NCI-H1417 treated with DMSO at 0.1 percent for 48 hours (cell line): ENCODE results near the gene GDF2.

Experiments
- DNase-seq: peaks from one replicate; lab custom pipeline; 2025; lab: John Stamatoyannopoulos, UW

The GDF2 gene

GRCh38 chr10:47311932-47312662 lies 10.2 kb upstream of the GDF2 start:
- no peak for DNase-seq

- DNase-seq: no peak
Observed at GRCh38 chr10:47312663-47312995, 9.6 kb upstream of the GDF2 start.

- DNase-seq: no peak
Observed at GRCh38 chr10:47314416-47314970, 7.8 kb upstream of the GDF2 start.

GRCh38 chr10:47315421-47315820 lies 6.8 kb upstream of the GDF2 start:
- no peak for DNase-seq

- no peak for DNase-seq
Observed at GRCh38 chr10:47316131-47316530, 6.1 kb upstream of the GDF2 start.

- no peak for DNase-seq
Observed at GRCh38 chr10:47317251-47317650, 5.0 kb upstream of the GDF2 start.

- DNase-seq: no peak
Observed at GRCh38 chr10:47318706-47319105, 3.5 kb upstream of the GDF2 start.

- DNase-seq: no peak
Observed at GRCh38 chr10:47319784-47320183, 2.5 kb upstream of the GDF2 start.

- no peak for DNase-seq
Observed at GRCh38 chr10:47320812-47321211, 1.4 kb upstream of the GDF2 start.

GRCh38 chr10:47321521-47322195 lies 596 bp upstream of the GDF2 start:
- no peak for DNase-seq

- no peak for DNase-seq
Observed at GRCh38 chr10:47323087-47323486, 833 bp downstream of the GDF2 start.

GRCh38 chr10:47323636-47324296 lies 1.5 kb downstream of the GDF2 start:
- DNase-seq: no peak

GRCh38 chr10:47325303-47326291 lies 3.3 kb downstream of the GDF2 start:
- DNase-seq: no peak

GRCh38 chr10:47326306-47326926 lies 4.2 kb downstream of the GDF2 start:
- DNase-seq: no peak

- no peak for DNase-seq
Observed at GRCh38 chr10:47326927-47327330, 4.7 kb downstream of the GDF2 start.

- DNase-seq: no peak
Observed at GRCh38 chr10:47329855-47330254, 7.6 kb downstream of the GDF2 start.

GRCh38 chr10:47330366-47330765 lies 8.1 kb downstream of the GDF2 start:
- no peak for DNase-seq

- no peak for DNase-seq
Observed at GRCh38 chr10:47330804-47331203, 8.6 kb downstream of the GDF2 start.

GRCh38 chr10:47331491-47331890 lies 9.2 kb downstream of the GDF2 start:
- DNase-seq: no peak

GRCh38 chr10:47331954-47332353 lies 9.7 kb downstream of the GDF2 start:
- DNase-seq: no peak

- DNase-seq: no peak
Observed at GRCh38 chr10:47332371-47332770, 10.1 kb downstream of the GDF2 start.
